ENCODE data around the gene LPA.

The LPA gene

GRCh38 chr6:160510976-160511617 lies 153.0 kb downstream of the LPA start:
- DNase-seq: no peak
- no peak for ATAC-seq

GRCh38 chr6:160510199-160510598 lies 153.9 kb downstream of the LPA start:
- ATAC-seq (no peak), DNase-seq (no peak)

GRCh38 chr6:160509610-160510009 lies 154.5 kb downstream of the LPA start:
- DNase-seq: no peak
- no peak for ATAC-seq

- ATAC-seq (no peak), DNase-seq (no peak)
Measured at GRCh38 chr6:160508599-160508998, 155.5 kb downstream of the LPA start.

- ATAC-seq (no peak), DNase-seq (no peak)
Measured at GRCh38 chr6:160507420-160507819, 156.7 kb downstream of the LPA start.

- no peak for ATAC-seq
- DNase-seq: no peak
Measured at GRCh38 chr6:160505970-160506369, 158.1 kb downstream of the LPA start.

GRCh38 chr6:160500639-160501038 lies 163.4 kb downstream of the LPA start:
- DNase-seq (no peak), ATAC-seq (no peak)

- DNase-seq (no peak), ATAC-seq (no peak)
Measured at GRCh38 chr6:160494576-160494975, 169.5 kb downstream of the LPA start.

- ATAC-seq (no peak), DNase-seq (no peak)
Measured at GRCh38 chr6:160489091-160489490, 175.0 kb downstream of the LPA start.

- no peak for ATAC-seq
- DNase-seq: no peak
Measured at GRCh38 chr6:160487116-160487515, 177.0 kb downstream of the LPA start.

Data from stimulated activated naive CD8-positive, alpha-beta T cell treated with anti-CD3 and anti-CD28 coated beads, Interleukin-15, Interleukin-2, amounts not matched to agents 100 U/mL and 50 U/mL, for 24 hours (primary cell).